DND-41 (cell line): ENCODE results near the gene STRN.
"Not testable (repeated sequence)": the region's sequence is repeated elsewhere in the genome, so short reads cannot be mapped to it uniquely, and the experiment has no call there.

ENCODE experiments used
- EZH2 ChIP-seq: IDR thresholded peaks from 3 replicates; pipeline ENCODE4 v1.6.1; 2012; ENCODE audit warnings: borderline replicate concordance, low read depth, mild to moderate bottlenecking, moderate library complexity, low read length, inconsistent platforms; ENCODE audit not compliant: severe bottlenecking
- TF ChIP-seq, protein P1 (sequence below): IDR thresholded peaks from 2 replicates; pipeline ENCODE4 v1.5.1; 2012; ENCODE audit warnings: borderline replicate concordance, low read length, moderate library complexity, mild to moderate bottlenecking; ENCODE audit not compliant: poor library complexity, severe bottlenecking; ENCODE audit errors: extremely low read depth

GRCh38 chr2:36979007-36979406, 12.7 kb upstream of the STRN start:
- TF ChIP-seq EZH2: not testable (repeated sequence)
- TF ChIP-seq, protein P1, sequence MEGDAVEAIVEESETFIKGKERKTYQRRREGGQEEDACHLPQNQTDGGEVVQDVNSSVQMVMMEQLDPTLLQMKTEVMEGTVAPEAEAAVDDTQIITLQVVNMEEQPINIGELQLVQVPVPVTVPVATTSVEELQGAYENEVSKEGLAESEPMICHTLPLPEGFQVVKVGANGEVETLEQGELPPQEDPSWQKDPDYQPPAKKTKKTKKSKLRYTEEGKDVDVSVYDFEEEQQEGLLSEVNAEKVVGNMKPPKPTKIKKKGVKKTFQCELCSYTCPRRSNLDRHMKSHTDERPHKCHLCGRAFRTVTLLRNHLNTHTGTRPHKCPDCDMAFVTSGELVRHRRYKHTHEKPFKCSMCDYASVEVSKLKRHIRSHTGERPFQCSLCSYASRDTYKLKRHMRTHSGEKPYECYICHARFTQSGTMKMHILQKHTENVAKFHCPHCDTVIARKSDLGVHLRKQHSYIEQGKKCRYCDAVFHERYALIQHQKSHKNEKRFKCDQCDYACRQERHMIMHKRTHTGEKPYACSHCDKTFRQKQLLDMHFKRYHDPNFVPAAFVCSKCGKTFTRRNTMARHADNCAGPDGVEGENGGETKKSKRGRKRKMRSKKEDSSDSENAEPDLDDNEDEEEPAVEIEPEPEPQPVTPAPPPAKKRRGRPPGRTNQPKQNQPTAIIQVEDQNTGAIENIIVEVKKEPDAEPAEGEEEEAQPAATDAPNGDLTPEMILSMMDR: not testable (repeated sequence)
